ENCODE results near the gene AZU1.
"Not testable (repeated sequence)": the region's sequence is repeated elsewhere in the genome, so short reads cannot be mapped to it uniquely, and the experiment has no call there.

AZU1 gene

GRCh38 chr19:875265-875879, 47.7 kb downstream of the AZU1 start:
- DNase-seq: no peak

GRCh38 chr19:876089-876488, 48.5 kb downstream of the AZU1 start:
- DNase-seq: no peak

GRCh38 chr19:876780-877314, 49.2 kb downstream of the AZU1 start:
- DNase-seq: no peak

- DNase-seq: not testable (repeated sequence)
Measured at GRCh38 chr19:877992-878660, 50.5 kb downstream of the AZU1 start.

- DNase-seq: not testable (repeated sequence)
Measured at GRCh38 chr19:878751-879561, 51.3 kb downstream of the AZU1 start.

- no peak for DNase-seq
Measured at GRCh38 chr19:879711-880438, 52.2 kb downstream of the AZU1 start.

Measured in amniotic stem cell (primary cell).